ENCODE data around the gene RAI1.

RAI1 gene

DNA sequence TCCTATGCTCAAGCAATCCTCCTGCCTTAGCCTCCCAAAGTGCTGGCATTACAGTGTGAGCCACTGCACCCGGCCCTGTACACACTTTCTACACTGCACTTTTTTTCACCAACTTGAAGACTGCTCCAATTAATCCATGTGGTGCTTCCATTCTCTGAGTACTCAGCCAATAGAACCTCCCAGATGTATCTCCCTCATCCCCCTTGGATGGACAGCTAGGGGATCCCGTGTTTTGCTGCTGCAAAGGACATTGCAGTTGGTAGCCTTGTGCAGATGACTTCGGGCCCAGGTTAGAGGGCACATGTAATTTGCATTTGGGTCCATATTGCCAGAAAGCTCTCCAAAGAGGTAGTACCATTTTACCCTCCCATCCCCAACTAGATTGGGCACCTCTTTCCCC lies 95.6 kb downstream of the RAI1 start:
- H3K36me3 ChIP-seq (ENCODE audit: control insufficient read depth, insufficient read depth, low read length) = no peaks in the 10 kb centered on the region
- DNase-seq = no peak
- H3K9me3 ChIP-seq (ENCODE audit: control insufficient read depth, low read length) = no peaks in the 10 kb centered on the region
- peaks cover 2% of the 10 kb centered on the region for H3K4me1 ChIP-seq (ENCODE audit: control insufficient read depth, insufficient read depth, low read length, poor library complexity, severe bottlenecking)
- no peak overlapping the region for H3K27ac ChIP-seq (ENCODE audit: insufficient read depth, low read length, poor library complexity, severe bottlenecking)
- H3K27me3 ChIP-seq (replicated peaks; ENCODE audit: control insufficient read depth, insufficient read depth, low read length, poor library complexity, severe bottlenecking) = no peaks in the 10 kb centered on the region
- H3K4me3 ChIP-seq (ENCODE audit: insufficient read depth, low read depth, low read length, poor library complexity, severe bottlenecking) = no peak overlapping the region

DNA sequence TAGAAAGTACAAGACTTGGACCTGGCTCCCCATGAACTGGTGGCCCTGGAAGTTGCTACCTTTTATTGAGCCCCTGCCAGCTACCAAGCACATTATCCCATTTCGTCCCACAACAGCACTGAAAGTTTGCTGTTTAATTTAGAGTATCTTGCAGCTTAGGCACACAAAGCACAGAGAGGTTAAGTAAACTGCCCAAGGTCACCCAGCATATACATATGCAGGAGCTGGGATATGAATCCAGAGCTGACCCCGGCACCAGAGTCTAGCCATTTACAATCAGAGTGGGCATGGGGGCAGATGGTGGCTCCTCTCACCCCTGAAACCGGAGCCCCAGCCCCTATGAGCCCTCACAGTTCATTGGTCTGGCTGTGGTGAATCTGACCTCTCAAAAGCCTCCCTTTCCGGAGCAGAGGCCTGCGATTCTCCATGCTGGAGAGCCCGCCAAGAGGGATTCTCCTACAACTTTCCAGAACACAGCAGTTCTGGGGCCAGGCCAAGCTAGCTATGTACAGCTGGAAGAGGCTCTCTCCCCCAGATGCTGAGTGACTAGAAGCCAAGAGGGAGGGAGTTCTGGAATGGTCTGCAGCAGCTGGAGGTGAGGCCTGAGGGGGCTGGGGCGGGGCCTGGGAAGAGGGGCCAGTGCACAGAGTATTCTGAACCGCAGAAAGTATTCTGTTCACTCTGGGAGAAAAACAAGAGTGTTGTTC lies 97.2 kb downstream of the RAI1 start:
- Histone ChIP-seq H3K4me3 (ENCODE audit: insufficient read depth, low read depth, low read length, poor library complexity, severe bottlenecking) (no peak overlapping the region), H3K4me1 (ENCODE audit: control insufficient read depth, insufficient read depth, low read length, poor library complexity, severe bottlenecking) (peaks cover 8% of the 10 kb centered on the region), H3K27me3 (replicated peaks; ENCODE audit: control insufficient read depth, insufficient read depth, low read length, poor library complexity, severe bottlenecking) (no peaks in the 10 kb centered on the region), H3K27ac (ENCODE audit: insufficient read depth, low read length, poor library complexity, severe bottlenecking) (no peak overlapping the region), H3K36me3 (ENCODE audit: control insufficient read depth, insufficient read depth, low read length) (no peaks in the 10 kb centered on the region), H3K9me3 (ENCODE audit: control insufficient read depth, low read length) (no peaks in the 10 kb centered on the region)
- no peak for DNase-seq

DNA sequence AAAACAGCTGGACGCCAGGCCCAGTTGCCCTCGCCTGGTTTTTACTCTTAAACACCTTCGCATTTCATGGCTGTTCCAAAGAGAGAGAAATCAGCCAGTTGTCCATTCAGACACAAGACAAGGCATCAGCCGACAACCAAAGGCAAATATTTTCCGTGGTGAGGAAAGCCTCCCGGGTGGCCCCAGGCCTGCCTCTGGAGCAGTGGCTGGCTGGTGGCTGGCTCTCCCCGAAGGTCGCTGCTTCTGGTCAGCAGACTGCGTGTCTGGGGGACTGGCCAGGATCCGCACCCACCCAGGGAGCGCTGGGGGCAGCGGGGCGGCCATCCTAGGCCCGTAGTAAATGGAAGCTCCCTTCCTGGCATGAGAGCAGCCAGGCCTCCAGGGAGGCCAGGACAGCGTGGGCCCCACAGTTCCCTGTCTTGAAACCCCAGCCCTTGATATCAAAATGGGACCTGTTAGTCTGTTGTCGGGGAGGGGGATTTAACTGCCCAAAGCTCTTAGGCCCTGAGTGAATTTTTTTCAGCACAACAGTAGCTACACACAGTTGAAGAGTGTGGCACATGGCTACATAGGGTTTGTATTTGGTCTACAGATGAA lies 97.9 kb downstream of the RAI1 start:
- Histone ChIP-seq H3K4me1 (ENCODE audit: control insufficient read depth, insufficient read depth, low read length, poor library complexity, severe bottlenecking) (peaks cover 12% of the 10 kb centered on the region), H3K27ac (ENCODE audit: insufficient read depth, low read length, poor library complexity, severe bottlenecking) (no peak overlapping the region), H3K36me3 (ENCODE audit: control insufficient read depth, insufficient read depth, low read length) (no peaks in the 10 kb centered on the region), H3K9me3 (ENCODE audit: control insufficient read depth, low read length) (no peaks in the 10 kb centered on the region), H3K27me3 (replicated peaks; ENCODE audit: control insufficient read depth, insufficient read depth, low read length, poor library complexity, severe bottlenecking) (no peaks in the 10 kb centered on the region), H3K4me3 (ENCODE audit: insufficient read depth, low read depth, low read length, poor library complexity, severe bottlenecking) (no peak overlapping the region)
- no peak for DNase-seq

DNA sequence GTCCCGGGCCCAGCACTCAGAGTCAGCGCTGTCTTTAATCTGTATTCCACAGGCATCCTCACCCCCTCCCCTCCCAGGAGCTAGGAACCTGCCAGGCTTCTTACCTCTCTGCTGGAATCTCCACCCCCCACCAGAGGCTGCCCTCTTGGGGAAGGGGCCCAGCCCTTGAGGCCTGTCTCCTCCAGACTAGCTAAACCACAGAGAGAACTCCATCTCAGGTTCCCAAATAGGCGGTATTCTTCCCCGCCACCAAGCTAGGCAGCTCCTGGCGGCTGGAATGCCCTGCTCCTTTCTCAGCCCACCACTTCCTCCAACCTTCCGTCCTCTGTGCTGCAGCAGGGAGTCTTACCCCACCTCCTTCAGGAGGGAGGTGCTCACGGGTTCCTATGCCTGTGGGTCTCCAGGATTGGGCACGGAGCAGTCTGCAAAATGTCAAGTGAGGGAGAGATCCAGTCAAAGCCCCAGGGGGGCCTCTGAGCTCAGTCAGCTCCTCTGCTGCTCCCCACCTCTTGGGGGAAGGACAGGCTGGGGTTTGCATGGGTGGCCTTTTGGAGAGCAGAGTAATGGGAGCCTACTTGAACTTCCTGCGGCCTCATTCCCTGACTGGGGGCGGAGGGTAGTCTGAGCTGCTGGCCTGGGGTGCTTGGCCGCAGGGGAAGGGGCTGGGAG lies 99.8 kb downstream of the RAI1 start:
- H3K27ac ChIP-seq (ENCODE audit: insufficient read depth, low read length, poor library complexity, severe bottlenecking) = no peak overlapping the region
- no peaks in the 10 kb centered on the region for H3K27me3 ChIP-seq (replicated peaks; ENCODE audit: control insufficient read depth, insufficient read depth, low read length, poor library complexity, severe bottlenecking)
- DNase-seq = no peak
- no peaks in the 10 kb centered on the region for H3K36me3 ChIP-seq (ENCODE audit: control insufficient read depth, insufficient read depth, low read length)
- H3K9me3 ChIP-seq (ENCODE audit: control insufficient read depth, low read length) = no peaks in the 10 kb centered on the region
- peaks cover 17% of the 10 kb centered on the region for H3K4me1 ChIP-seq (ENCODE audit: control insufficient read depth, insufficient read depth, low read length, poor library complexity, severe bottlenecking)
- no peak overlapping the region for H3K4me3 ChIP-seq (ENCODE audit: insufficient read depth, low read depth, low read length, poor library complexity, severe bottlenecking)

DNA sequence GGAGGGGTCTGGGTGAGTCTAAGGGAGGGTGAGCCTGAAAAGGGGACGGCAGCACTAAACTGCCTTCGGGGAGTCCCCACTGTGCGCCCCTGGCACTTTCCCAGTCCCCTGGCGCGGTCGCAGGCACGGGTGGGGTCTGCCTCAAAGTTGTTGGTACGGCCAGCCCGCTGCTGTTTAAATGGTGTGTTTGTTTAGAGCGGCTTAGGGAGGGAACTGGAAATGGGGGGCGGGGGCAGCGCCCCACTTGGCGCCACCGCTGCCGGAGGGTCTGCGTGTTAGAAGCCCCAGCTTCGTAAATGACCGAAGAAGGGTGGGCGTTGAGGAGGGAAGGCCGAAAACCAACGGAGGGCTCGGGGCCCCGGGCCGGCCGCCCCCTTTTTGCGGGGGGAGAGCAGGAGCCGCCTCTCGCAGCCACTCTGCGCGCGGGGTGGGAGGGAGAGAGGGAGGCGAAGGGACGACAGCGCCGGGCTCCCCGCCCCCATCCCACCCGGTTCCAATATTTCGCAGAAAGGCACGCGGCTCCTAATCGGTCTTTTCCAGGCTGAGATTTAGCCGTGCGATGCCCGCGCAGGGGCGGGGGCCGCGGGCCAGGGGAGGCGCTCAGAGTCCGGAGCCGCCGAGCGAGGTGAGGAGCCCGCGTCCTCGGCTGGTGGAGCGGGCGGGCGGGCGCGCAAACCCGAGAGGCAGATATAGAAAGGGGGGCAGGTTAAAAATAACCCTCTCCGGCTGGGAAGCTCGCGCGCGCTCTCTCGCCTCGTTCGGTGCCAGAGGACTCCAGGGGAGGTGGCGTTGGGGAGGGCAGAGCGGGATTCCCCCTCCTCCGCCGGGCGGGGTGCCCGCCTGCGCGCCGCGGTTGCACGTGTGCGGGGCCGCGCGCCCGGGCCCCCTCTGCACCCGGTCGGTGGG lies 100.6 kb downstream of the RAI1 start:
- Histone ChIP-seq H3K36me3 (ENCODE audit: control insufficient read depth, insufficient read depth, low read length) (no peaks in the 10 kb centered on the region), H3K27me3 (replicated peaks; ENCODE audit: control insufficient read depth, insufficient read depth, low read length, poor library complexity, severe bottlenecking) (no peaks in the 10 kb centered on the region), H3K4me1 (ENCODE audit: control insufficient read depth, insufficient read depth, low read length, poor library complexity, severe bottlenecking) (peaks cover 17% of the 10 kb centered on the region), H3K27ac (ENCODE audit: insufficient read depth, low read length, poor library complexity, severe bottlenecking) (peak overlapping the region; percentile 32), H3K9me3 (ENCODE audit: control insufficient read depth, low read length) (no peaks in the 10 kb centered on the region), H3K4me3 (ENCODE audit: insufficient read depth, low read depth, low read length, poor library complexity, severe bottlenecking) (peak overlapping the region; percentile 68)
- DNase-seq = peak in 2 of 3 donors; percentile 18

DNA sequence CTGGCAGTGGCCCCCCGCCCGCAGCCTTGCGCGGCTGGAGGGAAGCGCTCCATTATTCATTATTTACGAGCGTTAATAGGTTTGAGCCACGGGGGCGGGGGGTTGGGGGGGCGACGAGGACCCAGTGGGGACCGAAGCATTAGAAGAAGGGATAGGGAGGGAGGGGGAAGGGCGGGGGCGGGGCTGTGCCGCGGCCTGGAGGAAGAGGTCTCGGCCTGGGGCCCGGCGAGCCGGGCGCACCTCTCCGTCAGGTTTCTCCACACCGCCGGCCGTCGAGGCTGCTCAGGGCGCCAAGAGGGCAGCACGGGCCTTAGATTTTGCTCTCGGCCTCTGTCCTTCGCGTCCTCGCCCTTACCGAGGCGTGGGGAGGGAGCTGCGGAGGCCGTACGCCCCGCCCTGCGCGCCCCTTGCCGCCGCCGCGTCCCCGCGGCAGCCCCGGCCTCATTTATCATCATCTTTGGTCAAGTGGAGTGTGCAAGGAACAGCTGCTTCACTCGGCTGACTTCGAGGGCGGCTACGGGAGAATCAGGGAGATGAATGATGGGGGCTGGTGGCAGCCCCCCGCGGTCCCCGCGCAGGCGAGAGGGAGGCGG lies 101.4 kb downstream of the RAI1 start:
- no peak for DNase-seq
- Histone ChIP-seq H3K27ac (ENCODE audit: insufficient read depth, low read length, poor library complexity, severe bottlenecking) (peak overlapping the region; percentile 32), H3K36me3 (ENCODE audit: control insufficient read depth, insufficient read depth, low read length) (no peaks in the 10 kb centered on the region), H3K4me3 (ENCODE audit: insufficient read depth, low read depth, low read length, poor library complexity, severe bottlenecking) (peak overlapping the region; percentile 68), H3K4me1 (ENCODE audit: control insufficient read depth, insufficient read depth, low read length, poor library complexity, severe bottlenecking) (peaks cover 17% of the 10 kb centered on the region), H3K9me3 (ENCODE audit: control insufficient read depth, low read length) (no peaks in the 10 kb centered on the region), H3K27me3 (replicated peaks; ENCODE audit: control insufficient read depth, insufficient read depth, low read length, poor library complexity, severe bottlenecking) (no peaks in the 10 kb centered on the region)

DNA sequence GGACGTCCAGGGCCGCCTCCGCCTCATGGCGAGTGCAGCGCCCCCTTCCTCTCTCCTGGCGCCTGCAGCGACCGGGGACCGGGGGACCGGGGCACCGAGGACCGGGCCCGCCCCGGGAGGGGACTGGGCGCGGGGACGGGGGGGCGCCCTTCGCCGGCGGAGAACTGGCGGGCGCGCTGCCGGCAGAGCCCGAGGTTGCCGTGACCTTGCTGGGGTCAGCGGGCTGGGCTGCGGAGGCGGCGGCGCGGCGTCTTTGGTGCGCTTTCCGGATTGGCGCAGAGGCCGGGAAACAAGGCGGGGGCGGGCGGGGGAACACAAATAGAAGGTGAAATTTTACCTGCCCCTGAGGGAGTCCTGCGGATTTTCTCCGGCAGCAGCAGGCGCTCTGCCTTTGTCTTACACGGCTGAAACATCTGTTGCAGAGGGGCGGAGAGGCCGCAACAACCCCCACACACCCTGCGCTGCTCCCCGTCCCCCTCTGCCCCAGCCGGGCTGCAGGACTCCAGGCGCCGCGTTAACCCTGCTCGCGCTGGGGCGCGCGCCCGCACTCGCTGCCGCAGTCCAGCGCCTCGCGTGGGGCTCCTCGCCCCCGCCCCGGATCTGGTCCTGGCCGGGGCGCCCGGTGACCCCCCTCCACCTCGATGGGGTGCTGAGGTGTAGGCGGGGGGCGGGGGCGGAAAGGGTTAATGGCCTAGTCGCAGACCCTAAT lies 102.0 kb downstream of the RAI1 start:
- Histone ChIP-seq H3K4me3 (ENCODE audit: insufficient read depth, low read depth, low read length, poor library complexity, severe bottlenecking) (peak overlapping the region; percentile 68), H3K4me1 (ENCODE audit: control insufficient read depth, insufficient read depth, low read length, poor library complexity, severe bottlenecking) (peaks cover 17% of the 10 kb centered on the region), H3K36me3 (ENCODE audit: control insufficient read depth, insufficient read depth, low read length) (no peaks in the 10 kb centered on the region), H3K27me3 (replicated peaks; ENCODE audit: control insufficient read depth, insufficient read depth, low read length, poor library complexity, severe bottlenecking) (no peaks in the 10 kb centered on the region), H3K9me3 (ENCODE audit: control insufficient read depth, low read length) (no peaks in the 10 kb centered on the region), H3K27ac (ENCODE audit: insufficient read depth, low read length, poor library complexity, severe bottlenecking) (peak overlapping the region; percentile 32)
- DNase-seq = peak; percentile 35 to 51 (median 50)

DNA sequence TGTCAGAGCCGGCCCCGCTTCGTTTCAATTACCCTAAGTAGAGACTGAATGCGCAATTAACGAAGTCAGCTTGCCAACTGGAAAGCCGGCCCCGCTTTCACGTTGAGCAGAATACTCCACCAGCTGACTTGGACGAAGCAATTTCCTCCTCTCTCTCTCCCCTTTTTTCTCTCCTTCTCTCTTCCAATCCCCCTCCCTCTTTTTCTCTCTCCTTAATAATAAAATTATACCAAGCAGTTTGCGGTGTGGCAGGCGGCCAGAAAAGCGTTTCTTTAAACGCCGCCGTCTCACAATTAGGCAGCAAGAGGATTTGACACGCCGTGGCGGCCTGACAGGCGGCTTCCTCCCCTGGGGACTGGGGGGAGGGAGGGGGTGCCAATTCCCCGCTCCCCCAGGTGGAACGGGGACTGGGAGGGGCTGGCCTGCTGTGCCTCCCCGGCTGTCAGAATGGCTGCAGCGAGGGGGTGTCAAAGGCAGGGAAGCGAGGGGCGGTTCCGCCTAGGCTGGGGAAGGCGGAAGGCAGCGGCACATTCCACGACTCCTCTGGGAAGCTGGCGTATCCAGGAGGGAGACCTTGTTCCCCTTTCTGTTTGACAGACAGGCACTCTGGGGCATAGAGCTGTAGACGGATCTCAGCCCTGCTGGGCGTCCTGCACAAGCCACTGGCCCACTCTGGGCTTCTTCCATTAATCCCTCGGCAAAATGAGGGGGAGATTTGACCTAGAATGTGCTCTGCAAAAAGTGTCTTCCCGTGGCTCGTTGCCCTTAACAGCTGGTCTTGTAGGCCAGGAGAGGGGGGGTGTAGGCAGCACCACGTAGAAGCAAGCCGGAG lies 102.8 kb downstream of the RAI1 start:
- peak overlapping the region; percentile 32 for H3K27ac ChIP-seq (ENCODE audit: insufficient read depth, low read length, poor library complexity, severe bottlenecking)
- no peaks in the 10 kb centered on the region for H3K36me3 ChIP-seq (ENCODE audit: control insufficient read depth, insufficient read depth, low read length)
- H3K4me3 ChIP-seq (ENCODE audit: insufficient read depth, low read depth, low read length, poor library complexity, severe bottlenecking) = peak overlapping the region; percentile 68
- no peak for DNase-seq
- no peaks in the 10 kb centered on the region for H3K27me3 ChIP-seq (replicated peaks; ENCODE audit: control insufficient read depth, insufficient read depth, low read length, poor library complexity, severe bottlenecking)
- peaks cover 17% of the 10 kb centered on the region for H3K4me1 ChIP-seq (ENCODE audit: control insufficient read depth, insufficient read depth, low read length, poor library complexity, severe bottlenecking)
- no peaks in the 10 kb centered on the region for H3K9me3 ChIP-seq (ENCODE audit: control insufficient read depth, low read length)
